Endometrium (tissue), 2 donors: ENCODE data around the gene FGF10.

Experiments
- FAIRE-seq: peaks from 2 replicates; lab custom pipeline; 2012; peaks lifted over from hg19 to GRCh38; lab: Jason Lieb, UNC
- donor health status: control.
- donor health status: control.

FGF10 gene

DNA sequence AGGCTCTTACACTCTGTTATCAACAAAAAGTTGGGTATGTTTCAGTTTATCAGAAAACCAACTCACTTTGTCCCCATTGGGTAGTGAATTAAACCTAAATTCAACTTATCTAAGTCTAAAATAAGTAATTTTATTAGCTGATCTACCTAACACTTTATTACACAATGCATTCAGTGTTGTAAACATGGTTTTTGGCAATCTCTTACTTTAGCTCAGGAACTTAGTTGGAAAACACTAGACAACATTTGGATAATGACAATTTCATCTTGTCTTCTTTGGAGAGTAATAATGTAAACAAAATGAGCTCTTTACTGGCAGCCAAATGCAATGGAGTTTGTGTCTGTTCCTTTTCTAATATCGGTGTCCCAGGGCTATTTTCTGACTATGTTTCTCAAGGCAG lies 33.0 kb downstream of the FGF10 start:
- no peak for FAIRE-seq

GRCh38 chr5:44345871-44346270 lies 43.3 kb downstream of the FGF10 start:
- FAIRE-seq, result no peak

GRCh38 chr5:44336708-44337107 lies 52.5 kb downstream of the FGF10 start:
- FAIRE-seq, result no peak

DNA sequence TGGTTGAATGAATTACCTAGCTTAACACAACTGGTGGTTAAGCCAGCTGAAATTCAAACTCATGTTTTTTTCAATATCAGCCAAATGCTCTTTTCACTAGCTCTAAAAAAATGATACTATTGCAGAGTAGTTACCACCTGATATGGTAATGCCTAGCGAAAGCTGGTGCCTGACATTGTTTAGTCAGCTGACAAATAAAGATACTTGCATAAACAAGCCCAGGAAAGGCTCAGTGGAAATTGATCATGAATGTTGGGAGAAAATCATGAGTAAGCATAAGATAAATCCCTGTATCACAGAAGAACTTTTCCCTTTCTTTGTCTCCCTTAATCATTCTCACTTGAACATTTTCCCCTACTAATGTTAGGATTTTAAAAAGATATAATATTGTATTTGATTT lies 54.6 kb downstream of the FGF10 start:
- no peak for FAIRE-seq

DNA sequence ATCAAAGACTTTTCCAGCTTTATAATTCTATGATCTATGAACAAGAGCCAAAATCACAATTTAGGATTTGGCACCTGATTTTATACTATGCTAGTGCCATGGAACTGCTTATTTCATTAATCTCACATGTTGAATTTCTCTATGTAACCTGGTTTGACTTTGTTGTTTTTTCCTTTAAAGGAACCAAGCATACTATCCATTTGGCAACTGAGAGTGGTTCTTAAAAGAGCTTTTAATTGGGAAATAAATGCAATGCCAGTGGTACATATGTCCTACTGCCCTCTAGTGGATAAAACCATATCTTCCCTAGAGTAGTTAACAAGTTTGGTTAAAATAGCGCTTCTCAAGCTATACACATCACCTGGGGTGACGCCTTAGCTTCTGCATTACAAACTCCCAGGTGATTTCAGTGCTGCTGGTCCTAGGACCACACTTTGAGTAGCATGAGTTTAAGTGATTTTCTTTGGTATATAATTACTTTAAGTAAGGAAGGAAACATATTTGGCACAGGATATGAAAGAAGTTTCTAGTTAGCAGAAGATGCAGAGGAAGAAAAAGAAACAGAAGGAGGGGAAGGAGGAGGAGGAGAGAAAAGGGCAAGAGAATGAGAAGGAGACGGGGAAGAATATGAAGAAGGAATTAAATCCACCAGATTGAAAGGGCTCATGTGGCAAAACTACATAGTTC lies 56.8 kb downstream of the FGF10 start:
- no peak for FAIRE-seq

GRCh38 chr5:44331471-44332050 lies 57.7 kb downstream of the FGF10 start:
- FAIRE-seq, result no peak

- no peak for FAIRE-seq
Observed at GRCh38 chr5:44329716-44330115, 59.5 kb downstream of the FGF10 start.

DNA sequence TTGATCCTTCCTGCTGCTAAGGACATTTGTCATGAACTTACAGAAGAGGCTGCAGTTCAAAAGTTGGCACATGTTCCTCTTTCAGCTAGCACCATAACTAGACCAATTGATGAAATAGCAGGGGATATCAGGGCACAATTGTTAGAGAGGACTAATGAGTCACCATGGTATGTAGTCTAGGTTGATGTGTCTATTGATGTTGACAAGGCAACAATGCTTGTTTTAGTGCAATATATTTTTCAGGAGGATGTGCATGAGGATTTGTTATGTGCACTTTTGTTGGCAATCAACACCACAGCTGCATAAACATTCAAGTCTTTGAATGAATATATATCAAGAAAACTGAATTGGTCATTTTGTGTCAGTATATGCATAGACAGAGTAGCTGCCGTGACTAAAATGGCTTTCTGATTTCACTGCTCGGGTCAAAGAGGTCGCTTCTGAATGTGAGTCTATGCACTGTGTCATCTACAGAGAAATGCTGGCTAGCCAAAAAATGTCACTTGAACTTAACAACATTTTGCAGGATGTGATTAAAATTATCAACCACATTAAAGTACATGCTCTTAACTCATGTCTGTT lies 68.0 kb downstream of the FGF10 start:
- no peak for FAIRE-seq

- no peak for FAIRE-seq
Observed at GRCh38 chr5:44320188-44320587, 69.0 kb downstream of the FGF10 start.

DNA sequence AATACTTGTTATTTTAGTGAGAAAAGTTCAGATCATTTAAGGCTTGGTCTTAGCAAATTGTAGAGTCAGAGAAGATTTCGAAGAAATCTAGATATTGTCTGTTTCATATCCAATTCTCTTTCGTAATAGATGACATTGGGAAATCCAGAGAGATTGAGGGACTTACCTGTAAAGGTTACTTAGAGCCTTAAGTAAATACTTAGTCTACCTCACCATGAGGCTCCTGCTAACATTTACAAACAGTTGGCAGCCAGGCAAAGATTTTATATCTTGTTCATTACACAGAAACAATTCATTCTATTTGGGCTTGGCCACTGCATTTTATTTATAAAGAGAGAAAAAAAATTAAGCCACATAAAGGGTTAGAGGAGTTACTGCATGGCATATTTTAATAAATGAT lies 70.3 kb downstream of the FGF10 start:
- no peak for FAIRE-seq

DNA sequence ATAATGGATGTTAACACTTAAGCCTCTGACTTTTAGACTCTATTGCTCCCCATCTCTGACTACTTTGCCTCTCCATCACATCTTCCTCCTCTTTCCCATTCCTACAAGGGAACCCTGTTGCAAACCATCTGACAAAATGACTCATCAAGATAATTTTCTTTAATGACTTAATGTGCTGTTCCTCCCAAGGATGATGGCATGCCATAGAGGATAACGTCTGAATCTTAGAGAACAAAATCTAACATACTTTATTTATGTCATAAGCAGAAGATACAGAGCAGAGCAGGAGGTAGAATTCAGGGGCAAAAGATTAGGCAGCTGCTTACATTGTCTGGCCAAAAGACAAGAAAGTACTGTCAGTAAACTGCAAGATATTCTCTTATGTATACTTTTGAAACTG lies 76.8 kb downstream of the FGF10 start:
- no peak for FAIRE-seq

GRCh38 chr5:44300551-44300950 lies 88.7 kb downstream of the FGF10 start:
- no peak for FAIRE-seq

GRCh38 chr5:44299394-44299793 lies 89.8 kb downstream of the FGF10 start:
- FAIRE-seq, result no peak

GRCh38 chr5:44294516-44294915 lies 94.7 kb downstream of the FGF10 start:
- FAIRE-seq, result no peak

DNA sequence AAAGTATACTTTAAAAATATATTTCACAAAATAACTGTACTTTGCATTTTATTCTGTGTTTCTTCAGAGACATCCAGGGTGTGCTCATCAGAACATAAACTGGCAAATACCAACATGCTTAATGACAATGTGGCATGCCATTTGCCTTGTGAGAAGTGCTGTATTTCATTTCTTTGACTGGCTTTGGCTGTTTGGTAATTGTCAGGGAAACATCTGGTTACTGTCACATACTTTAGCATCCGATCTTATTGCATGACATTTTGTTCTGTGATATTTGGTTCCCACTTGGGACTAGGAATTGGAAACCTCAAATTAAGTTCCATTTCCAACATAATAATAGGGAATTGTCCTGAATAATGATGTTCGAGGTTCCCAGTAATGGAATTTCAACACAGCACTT lies 96.5 kb downstream of the FGF10 start:
- no peak for FAIRE-seq

- no peak for FAIRE-seq
Observed at GRCh38 chr5:44278469-44278868, 110.8 kb downstream of the FGF10 start.

GRCh38 chr5:44275908-44276307 lies 113.3 kb downstream of the FGF10 start:
- FAIRE-seq, result no peak

- FAIRE-seq, result no peak
Observed at GRCh38 chr5:44275329-44275728, 113.9 kb downstream of the FGF10 start.

- FAIRE-seq, result no peak
Observed at GRCh38 chr5:44267909-44268308, 121.3 kb downstream of the FGF10 start.

DNA sequence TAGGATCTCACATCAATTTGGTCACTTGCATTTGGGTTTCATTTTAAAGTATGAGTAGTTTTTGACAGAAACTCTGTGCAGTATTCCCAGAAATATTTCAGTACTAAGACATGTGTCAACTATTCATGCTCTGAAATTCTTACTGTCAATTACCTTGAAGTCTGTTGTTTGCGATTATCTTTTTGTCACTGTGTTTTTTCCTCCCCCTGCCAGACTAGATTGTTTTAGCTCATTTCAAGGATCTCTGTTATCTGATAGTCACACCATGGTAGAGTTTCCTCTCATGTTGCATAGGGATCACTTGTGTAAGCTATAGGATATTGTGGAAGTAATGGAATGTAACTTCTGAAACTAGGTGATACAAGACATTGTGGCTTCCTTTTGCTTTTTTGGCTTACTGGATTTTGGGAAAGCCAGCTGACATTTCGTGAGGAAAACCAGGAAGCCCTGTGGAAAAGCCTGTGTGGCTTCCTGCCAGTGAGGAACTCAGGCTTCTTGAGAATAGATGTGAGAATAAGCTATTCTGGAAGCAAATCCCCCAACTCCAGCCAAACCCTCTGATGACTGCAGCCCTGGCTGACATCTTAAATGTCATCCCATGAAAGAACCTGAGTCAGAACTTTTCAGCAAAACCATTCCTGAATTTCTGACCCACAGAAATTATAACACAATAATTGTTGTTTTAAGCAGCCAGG lies 122.2 kb downstream of the FGF10 start:
- no peak for FAIRE-seq

- FAIRE-seq, result no peak
Observed at GRCh38 chr5:44265713-44266112, 123.5 kb downstream of the FGF10 start.

GRCh38 chr5:44260793-44261192 lies 128.4 kb downstream of the FGF10 start:
- no peak for FAIRE-seq

GRCh38 chr5:44257653-44258365 lies 131.4 kb downstream of the FGF10 start:
- peak; percentile 89 for FAIRE-seq
